Activated naive CD8-positive, alpha-beta T cell treated with anti-CD3 and anti-CD28 coated beads, Interleukin-2, amount 50 U/mL, for 24 hours (primary cell): ENCODE measurements around the gene TUT7.
"Not testable (repeated sequence)": the region's sequence is repeated elsewhere in the genome, so short reads cannot be mapped to it uniquely, and the experiment has no call there.

Source experiments
- ATAC-seq: fragments of 150-1000 bp; cut with Tn5 transposase; one replicate; pipeline ENCODE4 v1.10.0; 2021
- DNase-seq: peaks from one replicate; pipeline ENCODE4 v3.0.0; 2021
- H3K27ac Mint-ChIP-seq: one replicate; pipeline ENCODE4 v1.8.0; 2021; ENCODE audit warnings: mild to moderate bottlenecking, mixed read lengths
- H3K27me3 Mint-ChIP-seq: one replicate; pipeline ENCODE4 v1.8.0; 2021; ENCODE audit warnings: mixed read lengths
- H3K36me3 Mint-ChIP-seq: one replicate; pipeline ENCODE4 v1.8.0; 2021; ENCODE audit warnings: low read depth, mixed read lengths
- H3K4me1 Mint-ChIP-seq: one replicate; pipeline ENCODE4 v1.8.0; 2021; ENCODE audit warnings: mixed read lengths
- H3K4me3 Mint-ChIP-seq: one replicate; pipeline ENCODE4 v1.8.0; 2021; ENCODE audit warnings: mild to moderate bottlenecking, moderate library complexity, mixed read lengths
- H3K9me3 Mint-ChIP-seq: one replicate; pipeline ENCODE4 v1.8.0; 2021; ENCODE audit warnings: mixed read lengths

TUT7 gene

DNA sequence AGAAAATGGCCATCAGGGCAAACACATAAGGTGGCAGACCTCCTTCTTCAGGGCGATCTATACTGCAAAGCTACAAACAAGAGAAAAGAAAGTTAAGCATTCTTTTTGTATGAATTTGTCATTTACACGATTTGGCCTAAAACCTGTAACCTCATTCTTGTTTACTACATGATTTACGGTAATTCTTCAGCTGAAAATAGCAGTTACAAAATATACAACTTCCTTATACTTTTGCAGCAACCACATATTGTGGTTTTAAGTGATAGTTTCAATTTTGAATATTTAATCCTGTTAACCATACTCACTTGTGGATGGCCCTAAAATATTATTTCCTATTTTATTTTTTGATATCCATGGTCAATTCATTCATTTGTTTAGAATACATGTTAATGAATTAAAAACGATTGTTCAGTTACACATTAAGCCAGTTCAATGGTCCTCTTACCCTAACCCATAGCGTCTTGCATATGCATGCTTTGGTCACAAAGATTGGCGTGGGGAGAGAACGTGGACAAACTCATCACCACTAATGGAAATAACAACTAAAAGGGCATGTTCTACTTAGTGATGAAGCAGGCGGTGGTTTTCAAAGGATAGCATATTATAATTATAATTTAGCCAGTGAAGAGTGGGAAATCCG, 16.6 kb downstream of the TUT7 start:
- peak overlapping the region; percentile 71 for H3K4me3 Mint-ChIP-seq
- H3K36me3 Mint-ChIP-seq, result peaks cover 86% of the 10 kb centered on the region
- peak overlapping the region; percentile 40 for H3K27ac Mint-ChIP-seq
- H3K9me3 Mint-ChIP-seq, result peaks cover 4% of the 10 kb centered on the region
- peaks cover 52% of the 10 kb centered on the region for H3K4me1 Mint-ChIP-seq
- DNase-seq (no peak), ATAC-seq (peak; percentile 45)
- no peaks in the 10 kb centered on the region for H3K27me3 Mint-ChIP-seq

DNA sequence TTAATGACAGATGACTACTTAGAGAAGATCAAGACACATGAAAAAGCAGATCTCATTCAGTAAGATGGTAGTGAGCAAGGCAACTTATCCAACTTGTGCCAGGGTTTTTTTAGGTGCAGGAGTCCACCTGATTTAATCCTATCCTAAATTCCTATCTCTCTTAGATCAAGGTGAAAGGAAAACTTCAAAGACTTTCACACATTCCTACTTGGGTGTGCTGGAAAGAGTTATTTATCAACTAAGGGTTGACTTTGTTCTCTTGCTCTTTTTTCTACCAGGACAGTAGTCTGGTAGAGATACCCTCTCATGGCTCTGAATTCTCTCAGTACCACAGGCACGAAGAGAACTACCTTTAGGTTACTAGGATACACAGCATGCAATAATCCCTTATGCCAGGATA, 18.2 kb downstream of the TUT7 start:
- peaks cover 86% of the 10 kb centered on the region for H3K36me3 Mint-ChIP-seq
- peaks cover 44% of the 10 kb centered on the region for H3K4me1 Mint-ChIP-seq
- no peak overlapping the region for H3K27ac Mint-ChIP-seq
- DNase-seq, result no peak
- H3K9me3 Mint-ChIP-seq, result peaks cover 4% of the 10 kb centered on the region
- H3K27me3 Mint-ChIP-seq, result no peaks in the 10 kb centered on the region
- H3K4me3 Mint-ChIP-seq, result no peak overlapping the region
- ATAC-seq, result no peak

- no peak for DNase-seq
- no peak overlapping the region for H3K27ac Mint-ChIP-seq
- peaks cover 73% of the 10 kb centered on the region for H3K36me3 Mint-ChIP-seq
- no peaks in the 10 kb centered on the region for H3K27me3 Mint-ChIP-seq
- H3K4me1 Mint-ChIP-seq, result peaks cover 32% of the 10 kb centered on the region
- no peak overlapping the region for H3K4me3 Mint-ChIP-seq
- peaks cover 4% of the 10 kb centered on the region for H3K9me3 Mint-ChIP-seq
- no peak for ATAC-seq
Measured at GRCh38 chr9:86333651-86334050, 20.6 kb downstream of the TUT7 start.

GRCh38 chr9:86330186-86330585, 24.0 kb downstream of the TUT7 start:
- DNase-seq, result no peak
- ATAC-seq, result peak; percentile 65
- Mint-ChIP-seq H3K27ac (no peak overlapping the region), H3K36me3 (peaks cover 59% of the 10 kb centered on the region), H3K9me3 (peaks cover 4% of the 10 kb centered on the region), H3K4me1 (peaks cover 15% of the 10 kb centered on the region), H3K4me3 (no peak overlapping the region), H3K27me3 (no peaks in the 10 kb centered on the region)

DNA sequence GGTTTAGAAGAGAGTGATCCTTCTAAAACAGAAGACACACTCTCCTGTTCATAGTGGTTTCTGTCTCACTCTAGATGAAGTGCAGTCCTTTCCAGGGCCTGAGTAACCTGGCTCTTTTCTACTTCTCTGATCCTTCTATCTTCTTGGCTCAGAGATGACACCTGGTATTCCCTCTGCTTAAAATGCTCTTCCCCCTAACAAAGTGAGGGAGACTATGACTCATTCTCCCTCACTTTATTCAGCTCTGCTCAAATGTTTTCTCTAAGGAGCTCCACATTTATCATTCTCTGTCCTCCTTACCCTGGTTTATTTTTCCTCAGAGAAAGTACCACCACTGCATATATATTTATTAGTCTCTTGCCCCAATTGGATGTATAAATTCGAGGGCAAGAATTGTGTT, 24.6 kb downstream of the TUT7 start:
- no peak overlapping the region for H3K4me3 Mint-ChIP-seq
- H3K27ac Mint-ChIP-seq, result peak overlapping the region; percentile 60
- H3K36me3 Mint-ChIP-seq, result peaks cover 59% of the 10 kb centered on the region
- no peak for ATAC-seq
- H3K9me3 Mint-ChIP-seq, result peaks cover 4% of the 10 kb centered on the region
- H3K27me3 Mint-ChIP-seq, result no peaks in the 10 kb centered on the region
- H3K4me1 Mint-ChIP-seq, result peaks cover 15% of the 10 kb centered on the region
- DNase-seq, result no peak

GRCh38 chr9:86328156-86328555, 26.1 kb downstream of the TUT7 start:
- Mint-ChIP-seq H3K27me3 (no peaks in the 10 kb centered on the region), H3K36me3 (peaks cover 57% of the 10 kb centered on the region), H3K27ac (no peak overlapping the region), H3K9me3 (peaks cover 2% of the 10 kb centered on the region), H3K4me1 (peaks cover 15% of the 10 kb centered on the region), H3K4me3 (no peak overlapping the region)
- no peak for ATAC-seq
- DNase-seq, result no peak

- no peak for DNase-seq
- no peaks in the 10 kb centered on the region for H3K9me3 Mint-ChIP-seq
- no peak overlapping the region for H3K27ac Mint-ChIP-seq
- H3K27me3 Mint-ChIP-seq, result no peaks in the 10 kb centered on the region
- ATAC-seq, result no peak
- peaks cover 15% of the 10 kb centered on the region for H3K4me1 Mint-ChIP-seq
- peaks cover 56% of the 10 kb centered on the region for H3K36me3 Mint-ChIP-seq
- no peak overlapping the region for H3K4me3 Mint-ChIP-seq
Measured at GRCh38 chr9:86326536-86326935, 27.7 kb downstream of the TUT7 start.

DNA sequence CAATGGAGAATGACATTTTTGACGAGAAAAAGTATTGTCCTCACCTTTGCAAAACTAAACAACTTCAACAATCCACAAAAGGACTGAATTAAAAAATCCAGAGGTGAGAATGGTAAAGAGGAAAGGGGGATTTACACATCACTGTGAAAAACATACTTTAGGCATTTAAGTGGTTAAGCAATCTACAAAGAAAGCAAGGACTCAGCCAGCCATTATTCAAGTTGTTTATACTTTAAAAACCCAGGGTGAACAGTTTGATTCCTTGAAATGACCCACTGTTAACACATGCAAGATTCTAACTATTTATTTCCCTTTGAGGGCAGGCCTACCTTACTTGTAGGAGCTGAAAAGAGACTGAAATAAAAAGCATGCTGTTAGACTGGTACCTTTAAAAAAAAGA, 29.3 kb downstream of the TUT7 start:
- no peak for ATAC-seq
- Mint-ChIP-seq H3K4me1 (peaks cover 8% of the 10 kb centered on the region), H3K36me3 (peaks cover 64% of the 10 kb centered on the region), H3K27ac (no peak overlapping the region), H3K27me3 (no peaks in the 10 kb centered on the region), H3K4me3 (no peak overlapping the region), H3K9me3 (no peaks in the 10 kb centered on the region)
- no peak for DNase-seq

GRCh38 chr9:86324308-86324707, 29.9 kb downstream of the TUT7 start:
- ATAC-seq, result no peak
- no peak overlapping the region for H3K4me3 Mint-ChIP-seq
- peaks cover 65% of the 10 kb centered on the region for H3K36me3 Mint-ChIP-seq
- H3K27me3 Mint-ChIP-seq, result no peaks in the 10 kb centered on the region
- no peaks in the 10 kb centered on the region for H3K9me3 Mint-ChIP-seq
- no peak for DNase-seq
- H3K27ac Mint-ChIP-seq, result no peak overlapping the region
- H3K4me1 Mint-ChIP-seq, result peaks cover 4% of the 10 kb centered on the region

- Mint-ChIP-seq H3K27ac (peak overlapping the region; percentile 39), H3K4me1 (peaks cover 4% of the 10 kb centered on the region), H3K9me3 (no peaks in the 10 kb centered on the region), H3K36me3 (peaks cover 73% of the 10 kb centered on the region), H3K27me3 (no peaks in the 10 kb centered on the region), H3K4me3 (no peak overlapping the region)
- ATAC-seq (no peak), DNase-seq (no peak)
Measured at GRCh38 chr9:86322973-86323644, 31.1 kb downstream of the TUT7 start.

DNA sequence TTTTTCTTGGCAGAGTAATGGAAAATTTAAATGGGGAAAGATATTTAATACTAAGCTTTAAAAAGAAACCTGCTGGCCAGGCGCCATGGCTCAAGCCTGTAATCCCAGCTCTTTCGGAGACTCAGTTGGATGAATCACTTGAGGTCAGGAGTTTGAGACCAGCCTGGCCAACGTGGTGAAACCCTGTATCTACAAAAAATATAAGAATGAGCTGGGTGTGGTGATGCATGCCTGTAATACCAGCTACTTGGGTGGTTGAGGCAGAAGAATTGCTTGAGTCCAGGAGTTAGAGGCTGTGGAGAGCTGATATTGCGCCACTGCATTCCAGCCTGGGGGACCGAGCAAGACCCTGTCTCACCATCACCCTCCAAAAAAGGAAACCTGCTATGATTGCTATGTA, 32.8 kb downstream of the TUT7 start:
- no peaks in the 10 kb centered on the region for H3K9me3 Mint-ChIP-seq
- no peaks in the 10 kb centered on the region for H3K27me3 Mint-ChIP-seq
- no peaks in the 10 kb centered on the region for H3K4me1 Mint-ChIP-seq
- H3K27ac Mint-ChIP-seq, result no peak overlapping the region
- ATAC-seq (no peak), DNase-seq (no peak)
- H3K4me3 Mint-ChIP-seq, result no peak overlapping the region
- peaks cover 69% of the 10 kb centered on the region for H3K36me3 Mint-ChIP-seq

DNA sequence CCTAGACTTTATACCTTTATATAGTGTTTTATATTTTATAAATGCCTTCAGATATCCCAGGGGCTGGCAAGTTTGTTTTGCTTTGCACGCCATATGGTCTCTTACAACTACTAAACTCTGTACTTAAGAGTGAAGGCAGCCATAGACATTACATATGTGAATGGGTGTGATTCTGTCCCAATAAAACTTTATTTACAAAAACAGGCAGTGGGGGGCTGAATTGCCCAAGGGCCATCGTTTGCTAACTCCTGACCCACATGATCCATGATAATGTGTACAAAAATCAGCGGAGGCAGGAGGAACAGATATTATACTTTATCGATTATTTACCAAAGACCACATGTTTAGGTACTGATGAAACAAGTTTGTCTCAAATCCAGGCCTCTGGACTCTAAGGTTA, 36.0 kb downstream of the TUT7 start:
- no peak for DNase-seq
- H3K4me3 Mint-ChIP-seq, result no peak overlapping the region
- no peaks in the 10 kb centered on the region for H3K27me3 Mint-ChIP-seq
- no peak overlapping the region for H3K27ac Mint-ChIP-seq
- no peaks in the 10 kb centered on the region for H3K9me3 Mint-ChIP-seq
- H3K36me3 Mint-ChIP-seq, result peaks cover 75% of the 10 kb centered on the region
- ATAC-seq, result no peak
- H3K4me1 Mint-ChIP-seq, result no peaks in the 10 kb centered on the region

GRCh38 chr9:86315078-86315477, 39.1 kb downstream of the TUT7 start:
- Mint-ChIP-seq H3K4me3 (no peak overlapping the region), H3K27ac (no peak overlapping the region), H3K4me1 (no peaks in the 10 kb centered on the region), H3K36me3 (peaks cover 67% of the 10 kb centered on the region), H3K27me3 (no peaks in the 10 kb centered on the region), H3K9me3 (no peaks in the 10 kb centered on the region)
- no peak for DNase-seq
- ATAC-seq, result no peak

DNA sequence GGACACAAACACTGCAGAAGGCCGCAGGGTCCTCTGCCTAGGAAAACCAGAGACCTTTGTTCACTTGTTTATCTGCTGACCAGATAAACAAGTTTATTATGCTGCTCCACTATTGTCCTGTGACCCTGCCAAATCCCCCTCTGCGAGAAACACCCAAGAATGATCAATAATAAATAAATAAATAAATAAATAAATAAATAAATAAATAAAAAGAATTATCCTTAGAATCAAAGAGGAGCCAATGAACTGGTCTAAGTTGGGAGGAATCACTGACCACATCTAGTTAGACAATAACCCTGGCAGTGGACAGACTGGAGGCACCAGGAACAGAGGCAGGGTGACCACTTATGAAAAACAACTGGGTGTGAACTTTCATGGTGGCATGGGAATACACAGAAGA, 41.3 kb downstream of the TUT7 start:
- ATAC-seq, H3K27me3 Mint-ChIP-seq, H3K4me1 Mint-ChIP-seq, H3K9me3 Mint-ChIP-seq, H3K4me3 Mint-ChIP-seq, DNase-seq, H3K27ac Mint-ChIP-seq: not testable (repeated sequence)
- peaks cover 67% of the 10 kb centered on the region for H3K36me3 Mint-ChIP-seq

GRCh38 chr9:86308687-86309086, 45.5 kb downstream of the TUT7 start:
- peaks cover 66% of the 10 kb centered on the region for H3K36me3 Mint-ChIP-seq
- peaks cover 10% of the 10 kb centered on the region for H3K4me1 Mint-ChIP-seq
- DNase-seq (no peak), ATAC-seq (no peak)
- H3K27ac Mint-ChIP-seq, result no peak overlapping the region
- H3K4me3 Mint-ChIP-seq, result no peak overlapping the region
- H3K27me3 Mint-ChIP-seq, result no peaks in the 10 kb centered on the region
- H3K9me3 Mint-ChIP-seq, result no peaks in the 10 kb centered on the region
